Mesendoderm (in vitro differentiated cells): ENCODE data around the gene CD84.
"Not testable (repeated sequence)": the region's sequence is repeated elsewhere in the genome, so short reads cannot be mapped to it uniquely, and the experiment has no call there.

Source experiments
- DNase-seq: peaks from one replicate; pipeline ENCODE4 v3.0.0; 2013
- H2AK5ac ChIP-seq: 2 replicates; pipeline ENCODE4 v1.6.1; 2013; ENCODE audit warnings: low read length, inconsistent platforms
- H2BK120ac ChIP-seq: 2 replicates; pipeline ENCODE4 v1.6.1; 2013; ENCODE audit warnings: low read depth, mild to moderate bottlenecking, low read length, moderate library complexity, mixed read lengths
- H2BK15ac ChIP-seq: replicated peaks from 2 replicates; pipeline ENCODE4 v1.6.1; 2013; ENCODE audit warnings: low read depth, mild to moderate bottlenecking, moderate library complexity
- H2BK5ac ChIP-seq: 2 replicates; pipeline ENCODE4 v1.6.1; 2013; ENCODE audit warnings: low read length, inconsistent platforms
- H3K18ac ChIP-seq: 2 replicates; pipeline ENCODE4 v1.6.1; 2013; ENCODE audit warnings: mild to moderate bottlenecking, low read length, mixed read lengths
- H3K23ac ChIP-seq: one replicate; pipeline ENCODE4 v1.6.1; 2013; ENCODE audit warnings: low read length
- H3K27ac ChIP-seq: 2 replicates; pipeline ENCODE4 v1.5.1; 2013; ENCODE audit warnings: low read depth, mild to moderate bottlenecking, inconsistent platforms, low read length, moderate library complexity
- H3K27me3 ChIP-seq: 2 replicates; pipeline ENCODE4 v1.6.1; 2013; ENCODE audit warnings: low read length, control low read depth, mild to moderate bottlenecking, inconsistent platforms; ENCODE audit not compliant: insufficient read depth, poor library complexity
- H3K36me3 ChIP-seq: 2 replicates; pipeline ENCODE4 v1.6.1; 2013; ENCODE audit warnings: low read length, inconsistent platforms; ENCODE audit not compliant: control insufficient read depth, insufficient read depth
- H3K4ac ChIP-seq: one replicate; pipeline ENCODE4 v1.6.1; 2013; ENCODE audit warnings: low read depth, mild to moderate bottlenecking, low read length, moderate library complexity
- H3K4me1 ChIP-seq: 2 replicates; pipeline ENCODE4 v1.6.1; 2013; ENCODE audit warnings: low read depth, low read length, inconsistent platforms; ENCODE audit not compliant: control insufficient read depth
- H3K4me2 ChIP-seq: 2 replicates; pipeline ENCODE4 v1.6.1; 2013; ENCODE audit warnings: low read length
- H3K4me3 ChIP-seq: 2 replicates; pipeline ENCODE4 v1.5.1; 2013; ENCODE audit warnings: mild to moderate bottlenecking, low read length
- H3K56ac ChIP-seq: one replicate; pipeline ENCODE4 v1.6.1; 2013; ENCODE audit warnings: low read length
- H3K79me1 ChIP-seq: 2 replicates; pipeline ENCODE4 v1.6.1; 2013; ENCODE audit warnings: low read length, inconsistent platforms
- H3K79me2 ChIP-seq: 2 replicates; pipeline ENCODE4 v1.6.1; 2013; ENCODE audit warnings: mild to moderate bottlenecking, low read length; ENCODE audit not compliant: control insufficient read depth, insufficient read depth
- H3K9ac ChIP-seq: 2 replicates; pipeline ENCODE4 v1.6.1; 2013; ENCODE audit warnings: low read length, inconsistent platforms
- H4K5ac ChIP-seq: one replicate; pipeline ENCODE4 v1.6.1; 2013; ENCODE audit warnings: low read length
- H4K8ac ChIP-seq: one replicate; pipeline ENCODE4 v1.6.1; 2013; ENCODE audit warnings: low read depth, mild to moderate bottlenecking, control low read depth, low read length, moderate library complexity
- WGBS: extraction: QIAGEN DNeasy Blood & Tissue Kit; methylation state at CpG from one replicate; pipeline ENCODE4 v1.1.7; 2013; ENCODE audit warnings: low lambda C conversion rate, missing lambda C conversion rate; ENCODE audit not compliant: insufficient coverage; ENCODE audit errors: extremely low coverage; 5-methylcytosine and 5-hydroxymethylcytosine counted together

Gene CD84

GRCh38 chr1:160560045-160560705 lies 19.1 kb downstream of the CD84 start:
- WGBS = no CpG with 5 or more reads among the region's 4 CpGs
- H3K79me2 ChIP-seq = no peaks in the 10 kb centered on the region
- no peaks in the 10 kb centered on the region for H3K36me3 ChIP-seq
- no peak overlapping the region for H3K9ac ChIP-seq
- no peaks in the 10 kb centered on the region for H3K4me1 ChIP-seq
- H3K4me2 ChIP-seq = no peak overlapping the region
- no peak overlapping the region for H3K18ac ChIP-seq
- no peak overlapping the region for H2BK5ac ChIP-seq
- H4K8ac ChIP-seq = no peak overlapping the region
- no peak for DNase-seq
- no peak overlapping the region for H3K27ac ChIP-seq
- no peak overlapping the region for H3K4ac ChIP-seq
- no peak overlapping the region for H3K56ac ChIP-seq
- no peak overlapping the region for H2AK5ac ChIP-seq
- no peak overlapping the region for H2BK15ac ChIP-seq
- H4K5ac ChIP-seq = no peak overlapping the region
- no peaks in the 10 kb centered on the region for H3K27me3 ChIP-seq
- no peaks in the 10 kb centered on the region for H3K79me1 ChIP-seq
- H2BK120ac ChIP-seq = no peak overlapping the region
- no peak overlapping the region for H3K23ac ChIP-seq
- H3K4me3 ChIP-seq = no peak overlapping the region

GRCh38 chr1:160559437-160559836 lies 19.9 kb downstream of the CD84 start:
- H3K23ac ChIP-seq, H3K4me2 ChIP-seq, H3K9ac ChIP-seq, H2BK15ac ChIP-seq, H3K56ac ChIP-seq, H2AK5ac ChIP-seq, H4K5ac ChIP-seq, H3K36me3 ChIP-seq, H3K4me1 ChIP-seq, H3K4me3 ChIP-seq, H3K27ac ChIP-seq, H2BK5ac ChIP-seq, H3K18ac ChIP-seq, H2BK120ac ChIP-seq, DNase-seq, H3K27me3 ChIP-seq, H3K79me2 ChIP-seq, H3K4ac ChIP-seq, H3K79me1 ChIP-seq, H4K8ac ChIP-seq: not testable (repeated sequence)
- WGBS = no CpG with 5 or more reads among the region's 3 CpGs

GRCh38 chr1:160558660-160559380 lies 20.5 kb downstream of the CD84 start:
- H3K79me2 ChIP-seq = no peaks in the 10 kb centered on the region
- H3K4me3 ChIP-seq = no peak overlapping the region
- no peaks in the 10 kb centered on the region for H3K4me1 ChIP-seq
- no peak overlapping the region for H2BK5ac ChIP-seq
- WGBS = no CpG with 5 or more reads among the region's 4 CpGs
- H3K23ac ChIP-seq = no peak overlapping the region
- DNase-seq = no peak
- no peak overlapping the region for H4K5ac ChIP-seq
- no peak overlapping the region for H2BK120ac ChIP-seq
- H2BK15ac ChIP-seq = no peak overlapping the region
- H3K36me3 ChIP-seq = no peaks in the 10 kb centered on the region
- no peak overlapping the region for H3K4ac ChIP-seq
- H4K8ac ChIP-seq = no peak overlapping the region
- H3K56ac ChIP-seq = no peak overlapping the region
- no peak overlapping the region for H2AK5ac ChIP-seq
- no peak overlapping the region for H3K27ac ChIP-seq
- H3K27me3 ChIP-seq = no peaks in the 10 kb centered on the region
- no peak overlapping the region for H3K9ac ChIP-seq
- H3K4me2 ChIP-seq = no peak overlapping the region
- H3K18ac ChIP-seq = no peak overlapping the region
- H3K79me1 ChIP-seq = no peaks in the 10 kb centered on the region

GRCh38 chr1:160553778-160554177 lies 25.5 kb downstream of the CD84 start:
- Histone ChIP-seq H3K79me1 (no peaks in the 10 kb centered on the region), H3K27me3 (no peaks in the 10 kb centered on the region), H4K8ac (no peak overlapping the region), H3K56ac (no peak overlapping the region), H3K4me1 (no peaks in the 10 kb centered on the region), H3K36me3 (no peaks in the 10 kb centered on the region), H4K5ac (no peak overlapping the region), H3K9ac (no peak overlapping the region), H3K4me2 (no peak overlapping the region), H3K79me2 (no peaks in the 10 kb centered on the region), H2BK5ac (no peak overlapping the region), H2BK15ac (no peak overlapping the region), H3K4ac (no peak overlapping the region), H2AK5ac (no peak overlapping the region), H3K18ac (no peak overlapping the region), H3K23ac (no peak overlapping the region), H3K4me3 (no peak overlapping the region), H3K27ac (no peak overlapping the region), H2BK120ac (no peak overlapping the region)
- no CpG with 5 or more reads among the region's 4 CpGs for WGBS
- no peak for DNase-seq

GRCh38 chr1:160552425-160552824 lies 26.9 kb downstream of the CD84 start:
- no CpG with 5 or more reads among the region's 2 CpGs for WGBS
- Histone ChIP-seq H4K8ac (no peak overlapping the region), H3K23ac (no peak overlapping the region), H4K5ac (no peak overlapping the region), H3K4ac (no peak overlapping the region), H3K27me3 (no peaks in the 10 kb centered on the region), H3K4me1 (no peaks in the 10 kb centered on the region), H2AK5ac (no peak overlapping the region), H3K9ac (no peak overlapping the region), H2BK120ac (no peak overlapping the region), H3K79me2 (no peaks in the 10 kb centered on the region), H3K4me2 (no peak overlapping the region), H3K36me3 (no peaks in the 10 kb centered on the region), H3K27ac (no peak overlapping the region), H3K4me3 (no peak overlapping the region), H3K18ac (no peak overlapping the region), H3K79me1 (no peaks in the 10 kb centered on the region), H3K56ac (no peak overlapping the region), H2BK5ac (no peak overlapping the region), H2BK15ac (no peak overlapping the region)
- DNase-seq = no peak
